Aorta (tissue), 4 donors: ENCODE data around the gene PUSL1. TPM values are rescaled to one million over a fixed set of nuclear protein-coding genes. Genes with fewer than 3 reads are reported as not detected.

Experiments used
- microRNA-seq, 2 donors: library from miRNA; unstranded; fragments of <30 nt; microRNA quantifications; one replicate each; pipeline ENCODE4 v1.2.0, GENCODE V29; 2020
- polyA plus RNA-seq, 2 donors: library from polyadenylated mRNA; stranded (reverse); fragments of 200-250 nt; gene quantifications; one replicate each; pipeline ENCODE4 v1.2.3, GENCODE V29; 2013
- total RNA-seq, 2 donors: library from RNA; stranded (reverse); fragmentation: NEBNext Ultra II Directional; extraction: Animal tissue kit (Norgen Biotek cat#: 25700); gene quantifications; one replicate each; pipeline ENCODE4 v1.2.1, GENCODE V29; 2021
- donor health status: healthy with polysubstance abuse.
- donor health status: Bipolar disorder and iron deficiency.
- donor health status: DM: no; HTN: no; CAD: no.
- donor health status: DM: yes; HTN: yes; CAD: no.

PUSL1 gene
- total and polyA plus RNA-seq, 4 donors: 5.8 to 13.7 (median 10.0) TPM

Small RNA genes lying within 50 kb of the gene (microRNA-seq; reads per million reads assigned to microRNA genes)
- gene MIR6726: 0.99 to 1.2 reads per million in 2 donors
- gene MIR6727: 0 to 1.2 reads per million in 2 donors
- 0 to 1.2 reads per million in 2 donors for gene MIR6808

Other genes with a start within 250 kb of the PUSL1 start
- not detected for gene RNF223, start 234.3 kb upstream of the PUSL1 start, total RNA-seq
- gene RNF223, start 234.3 kb upstream of the PUSL1 start, polyA plus RNA-seq: not detected
- 10 to 100 TPM in 1 of 2 donors, 1 to 10 TPM in 1; 9.3 to 13.6 TPM for gene C1orf159, start 192.5 kb upstream of the PUSL1 start, total RNA-seq
- gene C1orf159, start 192.5 kb upstream of the PUSL1 start, polyA plus RNA-seq: 10 to 100 TPM in 1 of 2 donors, 1 to 10 TPM in 1; 4.0 to 35.4 TPM
- gene TTLL10, start 134.7 kb upstream of the PUSL1 start, total RNA-seq: under 1 TPM in 1 of 2 donors, not detected in 1; 0.15 TPM
- gene TTLL10, start 134.7 kb upstream of the PUSL1 start, polyA plus RNA-seq: not detected
- 1 to 10 TPM; 1.0 to 1.1 TPM for gene TNFRSF18, start 102.0 kb upstream of the PUSL1 start, total RNA-seq
- gene TNFRSF18, start 102.0 kb upstream of the PUSL1 start, polyA plus RNA-seq: 1 to 10 TPM in 1 of 2 donors, not detected in 1; 1.3 TPM
- gene TNFRSF4, start 94.4 kb upstream of the PUSL1 start, total RNA-seq: 1 to 10 TPM; 1.6 to 3.5 TPM
- 1 to 10 TPM in 1 of 2 donors, not detected in 1; 1.0 TPM for gene TNFRSF4, start 94.4 kb upstream of the PUSL1 start, polyA plus RNA-seq
- 100 to 1,000 TPM; 138 to 140 TPM for gene SDF4, start 76.6 kb upstream of the PUSL1 start, total RNA-seq
- gene SDF4, start 76.6 kb upstream of the PUSL1 start, polyA plus RNA-seq: 100 to 1,000 TPM in 1 of 2 donors, 10 to 100 TPM in 1; 73.3 to 158 TPM
- 10 to 100 TPM; 11.3 to 12.8 TPM for gene B3GALT6, start 76.4 kb upstream of the PUSL1 start, total RNA-seq
- 1 to 10 TPM; 2.5 to 9.3 TPM for gene B3GALT6, start 76.4 kb upstream of the PUSL1 start, polyA plus RNA-seq
- gene C1QTNF12, start 61.9 kb upstream of the PUSL1 start, total RNA-seq: 1 to 10 TPM; 3.9 to 4.3 TPM
- gene C1QTNF12, start 61.9 kb upstream of the PUSL1 start, polyA plus RNA-seq: 10 to 100 TPM in 1 of 2 donors, 1 to 10 TPM in 1; 3.4 to 10.0 TPM
- 10 to 100 TPM; 46.9 to 49.4 TPM for gene UBE2J2, start 34.7 kb upstream of the PUSL1 start, total RNA-seq
- 10 to 100 TPM; 17.2 to 49.3 TPM for gene UBE2J2, start 34.7 kb upstream of the PUSL1 start, polyA plus RNA-seq
- 1 to 10 TPM; 3.5 to 8.2 TPM for gene SCNN1D, start 28.2 kb upstream of the PUSL1 start, total RNA-seq
- 10 to 100 TPM in 1 of 2 donors, 1 to 10 TPM in 1; 7.9 to 24.1 TPM for gene SCNN1D, start 28.2 kb upstream of the PUSL1 start, polyA plus RNA-seq
- gene ACAP3, start 667 bp upstream of the PUSL1 start, total RNA-seq: 10 to 100 TPM; 25.0 to 69.2 TPM
- gene ACAP3, start 667 bp upstream of the PUSL1 start, polyA plus RNA-seq: 10 to 100 TPM; 10.6 to 63.9 TPM
- gene INTS11, start 16.1 kb downstream of the PUSL1 start, total RNA-seq: 100 to 1,000 TPM; 114 to 121 TPM
- gene INTS11, start 16.1 kb downstream of the PUSL1 start, polyA plus RNA-seq: 100 to 1,000 TPM in 1 of 2 donors, 10 to 100 TPM in 1; 48.0 to 995 TPM
- gene CPTP, start 16.2 kb downstream of the PUSL1 start, total RNA-seq: 10 to 100 TPM; 13.9 to 16.4 TPM
- 10 to 100 TPM; 12.9 to 14.9 TPM for gene CPTP, start 16.2 kb downstream of the PUSL1 start, polyA plus RNA-seq
- gene TAS1R3, start 22.7 kb downstream of the PUSL1 start, total RNA-seq: under 1 TPM; 0.24 to 0.36 TPM
- gene TAS1R3, start 22.7 kb downstream of the PUSL1 start, polyA plus RNA-seq: under 1 TPM; 0.25 to 0.31 TPM
- 10 to 100 TPM; 48.7 to 53.7 TPM for gene DVL1, start 40.8 kb downstream of the PUSL1 start, total RNA-seq
- 10 to 100 TPM; 21.2 to 71.9 TPM for gene DVL1, start 40.8 kb downstream of the PUSL1 start, polyA plus RNA-seq
- gene MXRA8, start 50.0 kb downstream of the PUSL1 start, total RNA-seq: 100 to 1,000 TPM; 105 to 221 TPM
- gene MXRA8, start 50.0 kb downstream of the PUSL1 start, polyA plus RNA-seq: 100 to 1,000 TPM in 1 of 2 donors, 10 to 100 TPM in 1; 52.3 to 364 TPM
- gene AURKAIP1, start 66.6 kb downstream of the PUSL1 start, total RNA-seq: 10 to 100 TPM; 59.6 to 65.6 TPM
- gene AURKAIP1, start 66.6 kb downstream of the PUSL1 start, polyA plus RNA-seq: 100 to 1,000 TPM; 119 to 154 TPM
- 100 to 1,000 TPM; 153 to 246 TPM for gene CCNL2, start 90.7 kb downstream of the PUSL1 start, total RNA-seq
- gene CCNL2, start 90.7 kb downstream of the PUSL1 start, polyA plus RNA-seq: 100 to 1,000 TPM in 1 of 2 donors, 10 to 100 TPM in 1; 34.6 to 409 TPM
- 10 to 100 TPM; 69.7 to 70.2 TPM for gene MRPL20, start 98.7 kb downstream of the PUSL1 start, total RNA-seq
- 100 to 1,000 TPM; 144 to 184 TPM for gene MRPL20, start 98.7 kb downstream of the PUSL1 start, polyA plus RNA-seq
- 1 to 10 TPM; 1.5 to 6.9 TPM for gene ANKRD65, start 112.7 kb downstream of the PUSL1 start, total RNA-seq
- gene ANKRD65, start 112.7 kb downstream of the PUSL1 start, polyA plus RNA-seq: under 1 TPM in 1 of 2 donors, not detected in 1; 0.13 TPM
- 10 to 100 TPM; 35.6 to 86.5 TPM for gene VWA1, start 127.1 kb downstream of the PUSL1 start, total RNA-seq
- 1 to 10 TPM in 1 of 2 donors, under 1 TPM in 1; 0.13 to 4.5 TPM for gene VWA1, start 127.1 kb downstream of the PUSL1 start, polyA plus RNA-seq
- 1 to 10 TPM in 1 of 2 donors, under 1 TPM in 1; 0.42 to 5.5 TPM for gene ATAD3C, start 141.1 kb downstream of the PUSL1 start, total RNA-seq
- under 1 TPM in 1 of 2 donors, not detected in 1; 0.08 TPM for gene ATAD3C, start 141.1 kb downstream of the PUSL1 start, polyA plus RNA-seq
- 10 to 100 TPM in 1 of 2 donors, 1 to 10 TPM in 1; 8.1 to 21.5 TPM for gene ATAD3B, start 163.2 kb downstream of the PUSL1 start, total RNA-seq
- 10 to 100 TPM in 1 of 2 donors, 1 to 10 TPM in 1; 6.1 to 44.8 TPM for gene ATAD3B, start 163.2 kb downstream of the PUSL1 start, polyA plus RNA-seq
- 10 to 100 TPM; 11.9 to 13.2 TPM for gene ATAD3A, start 203.6 kb downstream of the PUSL1 start, total RNA-seq
- 10 to 100 TPM in 1 of 2 donors, 1 to 10 TPM in 1; 8.3 to 20.2 TPM for gene ATAD3A, start 203.6 kb downstream of the PUSL1 start, polyA plus RNA-seq
- 1 to 10 TPM; 6.2 to 7.8 TPM for gene TMEM240, start 232.0 kb downstream of the PUSL1 start, total RNA-seq
- 10 to 100 TPM in 1 of 2 donors, 1 to 10 TPM in 1; 1.1 to 15.1 TPM for gene TMEM240, start 232.0 kb downstream of the PUSL1 start, polyA plus RNA-seq